ENCODE data around the gene LGR5. TPM values are rescaled to one million over a fixed set of nuclear protein-coding genes. Genes with fewer than 3 reads are reported as not detected.

Gene LGR5
- total and polyA plus RNA-seq, 2 donors (not counting 3 experiments of a cell fraction or from before 2014, with no cell fraction given) = not detected

- no peak overlapping the region for H2AFZ ChIP-seq (ENCODE audit: low read depth, low read length)
- no TSS peak for BruUV-seq (replicated peaks)
- H3K4me1 ChIP-seq (ENCODE audit: control insufficient read depth, extremely low read depth, insufficient read depth, low read length) = no peaks in the 10 kb centered on the region
- no peak overlapping the region for H3K4me2 ChIP-seq (ENCODE audit: insufficient read depth, low read length)
- TF ChIP-seq MAX (IDR thresholded peaks at IDR 0.05; ENCODE audit: insufficient read depth, insufficient read length) (no peak), POLR2AphosphoS5 (IDR thresholded peaks at IDR 0.05; ENCODE audit: insufficient read depth, low read depth, low read length) (no peak)
- no peaks in the 10 kb centered on the region for H3K79me2 ChIP-seq (ENCODE audit: control insufficient read depth, insufficient read depth, low read length)
- no peak overlapping the region for H3K27ac ChIP-seq (ENCODE audit: insufficient read depth, low read depth, low read length)
- H3K36me3 ChIP-seq (ENCODE audit: control insufficient read depth in 2 of 2, extremely low read depth in 1 of 2, insufficient read depth in 2 of 2, low read length in 2 of 2) = no peaks in the 10 kb centered on the region
- FAIRE-seq = no peak
- H3K9me1 ChIP-seq (replicated peaks; ENCODE audit: control insufficient read depth, extremely low read depth, insufficient read depth, low read length) = no peaks in the 10 kb centered on the region
- H3K9ac ChIP-seq (replicated peaks; ENCODE audit: extremely low read depth, insufficient read depth, low read length) = no peak overlapping the region
- no peaks in the 10 kb centered on the region for H3K9me3 ChIP-seq (replicated peaks; ENCODE audit: control insufficient read depth, insufficient read depth, low read length)
- ChIA-PET CTCF (no interaction called here), POLR2A (no interaction called here)
- intact Hi-C loops (cut with micrococcal nuclease) = no loop called here
- dilution Hi-C loops (cut with MboI; ENCODE audit: extremely low pct_ligation_motif_present, low sequenced_read_pairs) = no loop called here
- no peak overlapping the region for H3K4me3 ChIP-seq (replicated peaks in 1 of 3; ENCODE audit: insufficient read depth in 1 of 3, low read depth in 1 of 3, low read length in 3 of 3)
- DNase-seq (ENCODE audit: low read depth, low spot score) = no peak
- H3K27me3 ChIP-seq (ENCODE audit: control insufficient read depth in 2 of 2, insufficient read depth in 2 of 2, low read length in 2 of 2) = no peaks in the 10 kb centered on the region
- no peaks in the 10 kb centered on the region for H4K20me1 ChIP-seq (replicated peaks; ENCODE audit: control insufficient read depth, extremely low read depth, insufficient read depth, low read length)
These were observed 6.7 kb upstream of the LGR5 start for GRCh38 chr12:71432936-71433335.

- dilution Hi-C loops (cut with MboI; ENCODE audit: extremely low pct_ligation_motif_present, low sequenced_read_pairs) = no loop called here
- H3K27me3 ChIP-seq (ENCODE audit: control insufficient read depth in 2 of 2, insufficient read depth in 2 of 2, low read length in 2 of 2) = peaks cover 28 to 36% of the 10 kb centered on the region in 2 experiments
- no peaks in the 10 kb centered on the region for H3K9me1 ChIP-seq (replicated peaks; ENCODE audit: control insufficient read depth, extremely low read depth, insufficient read depth, low read length)
- FAIRE-seq = no peak
- H4K20me1 ChIP-seq (replicated peaks; ENCODE audit: control insufficient read depth, extremely low read depth, insufficient read depth, low read length) = no peaks in the 10 kb centered on the region
- peaks cover 7% of the 10 kb centered on the region for H3K4me1 ChIP-seq (ENCODE audit: control insufficient read depth, extremely low read depth, insufficient read depth, low read length)
- no peak overlapping the region for H3K4me3 ChIP-seq (replicated peaks in 1 of 3; ENCODE audit: insufficient read depth in 1 of 3, low read depth in 1 of 3, low read length in 3 of 3)
- H2AFZ ChIP-seq (ENCODE audit: low read depth, low read length) = no peak overlapping the region
- H3K9ac ChIP-seq (replicated peaks; ENCODE audit: extremely low read depth, insufficient read depth, low read length) = no peak overlapping the region
- DNase-seq (ENCODE audit: low read depth, low spot score) = no peak
- H3K4me2 ChIP-seq (ENCODE audit: insufficient read depth, low read length) = no peak overlapping the region
- ChIA-PET CTCF (no interaction called here), POLR2A (no interaction called here)
- no peak overlapping the region for H3K27ac ChIP-seq (ENCODE audit: insufficient read depth, low read depth, low read length)
- TF ChIP-seq POLR2A (IDR thresholded peaks at IDR 0.05; ENCODE audit: low read depth, low read length) (no peak), CTCF (IDR thresholded peaks at IDR 0.05; ENCODE audit: extremely low read depth in 1 of 2, insufficient read depth in 1 of 2, low read depth in 1 of 2, low read length in 2 of 2) (no peak), MAX (IDR thresholded peaks at IDR 0.05; ENCODE audit: insufficient read depth, insufficient read length) (no peak), GATA2 (IDR thresholded peaks at IDR 0.05; ENCODE audit: insufficient read depth, insufficient read length, low read depth, low read length) (no peak), POLR2AphosphoS5 (IDR thresholded peaks at IDR 0.05; ENCODE audit: insufficient read depth, low read depth, low read length) (no peak), MYC (IDR thresholded peaks at IDR 0.05; ENCODE audit: low read depth, low read length) (no peak), EZH2 (IDR thresholded peaks at IDR 0.05; ENCODE audit: borderline replicate concordance, low read depth, low read length, severe bottlenecking) (no peak), FOS (IDR thresholded peaks at IDR 0.05; ENCODE audit: borderline replicate concordance, insufficient read depth, low read length) (no peak), JUN (IDR thresholded peaks at IDR 0.05; ENCODE audit: borderline replicate concordance, insufficient read depth, insufficient read length, low read depth) (no peak)
- H3K9me3 ChIP-seq (replicated peaks; ENCODE audit: control insufficient read depth, insufficient read depth, low read length) = no peaks in the 10 kb centered on the region
- no peaks in the 10 kb centered on the region for H3K79me2 ChIP-seq (ENCODE audit: control insufficient read depth, insufficient read depth, low read length)
- intact Hi-C loops (cut with micrococcal nuclease) = no loop called here
- H3K36me3 ChIP-seq (ENCODE audit: control insufficient read depth in 2 of 2, extremely low read depth in 1 of 2, insufficient read depth in 2 of 2, low read length in 2 of 2) = no peaks in the 10 kb centered on the region
- BruUV-seq (replicated peaks) = no TSS peak
These were observed 2.9 kb upstream of the LGR5 start for GRCh38 chr12:71436696-71437095.

Data from endothelial cell of umbilical vein (primary cell).